H7 (cell line): ENCODE results near the gene RGMA. TPM values are rescaled to one million over a fixed set of nuclear protein-coding genes. Genes with fewer than 3 reads are reported as not detected.

Experiments
- DNase-seq: peaks from one replicate; pipeline ENCODE4 v3.0.0; 2012
- H3K27me3 ChIP-seq: 2 replicates; pipeline ENCODE4 v1.6.0; 2011; ENCODE audit warnings: mild to moderate bottlenecking, low read length; ENCODE audit not compliant: control insufficient read depth, insufficient read depth
- H3K36me3 ChIP-seq: replicated peaks from 2 replicates; pipeline ENCODE4 v1.5.1; 2011; ENCODE audit warnings: low read length; ENCODE audit not compliant: control insufficient read depth, insufficient read depth
- H3K4me3 ChIP-seq: 2 replicates; pipeline ENCODE4 v1.5.1; 2011; ENCODE audit warnings: low read depth, mild to moderate bottlenecking, control low read depth, low read length, moderate library complexity; ENCODE audit not compliant: insufficient read depth
- total RNA-seq: library from RNA; depleted of rRNA; stranded (reverse); fragments of >200 nt; shearing (Covaris generic); gene quantifications from 2 replicates; pipeline ENCODE4 v1.2.3, GENCODE V29; 2014

RGMA gene
- total RNA-seq, 1 experiment from 2014 or later, result 32.6 TPM

- no peak overlapping the region for H3K4me3 ChIP-seq
- no peaks in the 10 kb centered on the region for H3K27me3 ChIP-seq
- DNase-seq, result peak; percentile 78
- peaks cover 23% of the 10 kb centered on the region for H3K36me3 ChIP-seq
Measured at GRCh38 chr15:93052090-93052879, 36.7 kb downstream of the RGMA start.

DNA sequence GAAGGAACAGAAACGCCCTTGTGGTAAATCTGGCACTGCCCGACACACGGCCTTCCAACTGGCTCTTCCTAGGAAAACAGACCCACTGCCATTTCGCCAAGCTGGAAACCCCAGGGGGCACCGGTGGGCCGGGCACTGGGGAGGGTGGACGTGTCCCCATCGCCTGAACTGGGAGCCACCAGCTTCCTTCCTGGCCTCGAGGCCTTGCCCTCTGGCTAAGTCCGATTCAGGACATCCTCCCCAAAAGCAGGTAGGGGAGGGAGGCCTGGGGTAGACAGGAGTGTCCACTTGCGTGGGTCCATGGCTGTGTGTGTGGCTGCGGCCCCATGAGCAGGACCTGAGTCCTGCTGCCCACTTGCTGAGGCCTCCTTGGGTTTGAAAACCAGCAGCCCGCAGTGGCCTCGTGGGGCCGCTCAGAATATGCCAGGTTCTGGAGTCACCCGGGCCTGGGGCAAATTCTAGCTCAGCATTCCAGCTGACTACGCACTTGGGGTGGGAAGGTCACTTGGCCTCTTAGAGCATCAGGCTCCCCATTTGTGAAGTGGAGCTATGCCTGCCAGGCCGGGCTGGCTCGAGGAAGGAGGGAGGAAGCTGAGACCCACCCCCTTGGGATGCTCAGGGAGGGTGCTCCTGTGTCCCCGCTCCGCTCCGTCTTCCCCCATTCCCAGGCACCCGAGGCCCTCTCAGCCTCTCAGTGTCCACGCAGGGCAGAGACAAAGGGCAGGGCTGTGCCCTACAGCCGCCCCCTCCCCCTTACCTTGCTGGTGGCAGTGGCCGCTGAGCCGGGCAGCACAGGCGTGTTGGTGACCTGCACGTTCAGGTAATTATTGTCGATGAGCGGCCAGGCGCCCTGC lies 37.5 kb downstream of the RGMA start:
- DNase-seq, result peak; percentile 51
- no peaks in the 10 kb centered on the region for H3K27me3 ChIP-seq
- peaks cover 30% of the 10 kb centered on the region for H3K36me3 ChIP-seq
- no peak overlapping the region for H3K4me3 ChIP-seq

DNA sequence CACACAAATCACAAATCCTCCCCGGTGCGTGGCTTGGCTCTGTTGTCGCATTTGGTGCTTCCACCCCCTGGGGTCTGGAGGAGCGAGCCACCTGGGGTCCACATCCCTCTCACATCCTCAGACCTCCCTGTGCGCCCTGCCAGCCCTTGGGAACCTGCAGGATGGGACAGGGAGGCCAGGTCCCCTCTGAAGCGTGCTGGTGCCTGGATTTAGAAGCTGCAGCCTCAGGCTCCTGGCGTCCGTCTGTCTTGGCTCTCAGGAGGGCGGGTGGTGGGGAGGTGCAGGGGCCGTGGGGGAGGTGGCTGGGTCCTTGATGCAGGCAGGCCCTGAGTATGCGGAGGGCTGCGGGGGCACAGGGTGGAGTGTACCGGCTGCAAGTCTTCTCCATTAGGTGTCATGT lies 38.4 kb downstream of the RGMA start:
- no peak overlapping the region for H3K4me3 ChIP-seq
- H3K27me3 ChIP-seq, result no peaks in the 10 kb centered on the region
- peaks cover 35% of the 10 kb centered on the region for H3K36me3 ChIP-seq
- peak; percentile 57 for DNase-seq

GRCh38 chr15:93049914-93050578 lies 39.0 kb downstream of the RGMA start:
- H3K27me3 ChIP-seq, result no peaks in the 10 kb centered on the region
- no peak overlapping the region for H3K4me3 ChIP-seq
- peaks cover 40% of the 10 kb centered on the region for H3K36me3 ChIP-seq
- DNase-seq, result no peak

GRCh38 chr15:93049233-93049632 lies 39.8 kb downstream of the RGMA start:
- peaks cover 42% of the 10 kb centered on the region for H3K36me3 ChIP-seq
- no peak overlapping the region for H3K4me3 ChIP-seq
- DNase-seq, result no peak
- no peaks in the 10 kb centered on the region for H3K27me3 ChIP-seq

- peaks cover 42% of the 10 kb centered on the region for H3K36me3 ChIP-seq
- H3K27me3 ChIP-seq, result no peaks in the 10 kb centered on the region
- no peak overlapping the region for H3K4me3 ChIP-seq
- peak; percentile 58 for DNase-seq
Measured at GRCh38 chr15:93048759-93049161, 40.3 kb downstream of the RGMA start.

GRCh38 chr15:93048426-93048721 lies 40.6 kb downstream of the RGMA start:
- H3K4me3 ChIP-seq, result no peak overlapping the region
- H3K36me3 ChIP-seq, result peaks cover 42% of the 10 kb centered on the region
- no peak for DNase-seq
- no peaks in the 10 kb centered on the region for H3K27me3 ChIP-seq

- H3K4me3 ChIP-seq, result no peak overlapping the region
- peaks cover 42% of the 10 kb centered on the region for H3K36me3 ChIP-seq
- no peaks in the 10 kb centered on the region for H3K27me3 ChIP-seq
- DNase-seq, result no peak
Measured at GRCh38 chr15:93047621-93048425, 41.2 kb downstream of the RGMA start.

DNA sequence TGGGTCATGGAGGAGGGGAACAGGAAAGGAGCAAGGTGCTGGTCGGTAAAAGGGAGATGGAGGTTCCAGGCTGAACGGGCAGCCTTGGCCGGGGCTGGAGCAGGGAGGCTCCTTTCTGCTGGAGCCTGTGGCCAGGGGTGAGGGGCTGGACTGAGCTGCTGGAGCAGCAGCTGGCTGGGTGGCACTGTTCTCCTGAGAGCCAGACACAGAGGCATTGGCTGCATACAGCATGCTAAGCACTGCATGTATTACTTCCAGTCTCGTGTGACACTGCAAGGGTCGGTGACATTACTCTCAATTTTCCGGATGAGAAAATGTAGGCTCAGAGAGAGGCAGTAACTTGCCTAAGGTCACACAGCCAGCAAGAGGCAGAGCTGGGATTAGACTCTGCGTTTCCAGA lies 42.3 kb downstream of the RGMA start:
- H3K4me3 ChIP-seq, result no peak overlapping the region
- H3K27me3 ChIP-seq, result no peaks in the 10 kb centered on the region
- DNase-seq, result no peak
- peaks cover 41% of the 10 kb centered on the region for H3K36me3 ChIP-seq

DNA sequence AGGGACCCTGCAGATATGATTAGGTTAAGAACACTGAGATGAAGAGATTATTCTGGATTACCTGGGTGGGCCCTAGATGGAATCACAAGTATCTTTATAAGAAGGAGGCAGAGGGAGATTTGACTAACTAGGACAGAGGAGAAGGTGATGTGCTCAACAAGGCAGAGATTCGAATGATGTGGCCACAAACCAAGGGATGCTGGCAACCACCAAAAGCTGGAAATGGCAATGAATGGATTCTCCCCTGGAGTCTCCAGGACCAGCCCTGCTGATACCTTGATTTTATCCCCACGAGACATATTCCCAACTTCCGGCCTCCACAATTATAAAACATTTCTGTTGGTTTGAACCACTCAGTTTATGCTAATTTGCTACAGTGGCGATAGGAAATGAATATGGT lies 42.9 kb downstream of the RGMA start:
- Histone ChIP-seq H3K27me3 (no peaks in the 10 kb centered on the region), H3K4me3 (no peak overlapping the region), H3K36me3 (peaks cover 40% of the 10 kb centered on the region)
- DNase-seq, result no peak

- DNase-seq, result no peak
- Histone ChIP-seq H3K27me3 (no peaks in the 10 kb centered on the region), H3K4me3 (no peak overlapping the region), H3K36me3 (peaks cover 39% of the 10 kb centered on the region)
Measured at GRCh38 chr15:93045191-93045785, 43.7 kb downstream of the RGMA start.

GRCh38 chr15:93044301-93045190 lies 44.5 kb downstream of the RGMA start:
- Histone ChIP-seq H3K27me3 (no peaks in the 10 kb centered on the region), H3K4me3 (no peak overlapping the region), H3K36me3 (peaks cover 31% of the 10 kb centered on the region)
- DNase-seq, result peak; percentile 64

- H3K36me3 ChIP-seq, result peaks cover 27% of the 10 kb centered on the region
- no peaks in the 10 kb centered on the region for H3K27me3 ChIP-seq
- DNase-seq, result peak; percentile 79
- H3K4me3 ChIP-seq, result no peak overlapping the region
Measured at GRCh38 chr15:93043621-93044300, 45.2 kb downstream of the RGMA start.
